Kidney epithelial cell (primary cell): Measurements from ENCODE around the gene ALDH1A1. TPM values are rescaled to one million over a fixed set of nuclear protein-coding genes. Genes with fewer than 3 reads are reported as not detected.

Source experiments
- DNase-seq: peaks from one replicate; pipeline ENCODE4 v3.0.0-alpha.2; 2010; ENCODE audit warnings: low read depth
- H3K27me3 ChIP-seq: 2 replicates; pipeline ENCODE4 v1.6.0; 2011; ENCODE audit warnings: low read length; ENCODE audit not compliant: control insufficient read depth, insufficient read depth
- H3K36me3 ChIP-seq: 2 replicates; pipeline ENCODE4 v1.5.1; 2011; ENCODE audit warnings: low read length; ENCODE audit not compliant: control insufficient read depth, insufficient read depth
- H3K4me3 ChIP-seq: 2 replicates; pipeline ENCODE4 v1.5.1; 2011; ENCODE audit warnings: low read depth, mild to moderate bottlenecking, control low read depth, low read length
- CTCF ChIP-seq: IDR thresholded peaks from 2 replicates; pipeline ENCODE4 v1.5.1; 2011; ENCODE audit warnings: mild to moderate bottlenecking, moderate library complexity, low read length, control low read depth, inconsistent platforms; ENCODE audit not compliant: insufficient read depth, poor library complexity, severe bottlenecking
- total RNA-seq: library from RNA; depleted of rRNA; stranded (reverse); fragments of >200 nt; gene quantifications from 2 replicates; pipeline ENCODE4 v1.2.3, GENCODE V29; 2015

ALDH1A1 gene
- total RNA-seq = 1.6 and 3.6 TPM in 2 replicates

GRCh38 chr9:72952914-72953313 is at the start of gene ALDH1A1:
Gene ALDH1A1, minus strand, starts transcription at chr9:72953053. Its CDS starts 53 bp downstream, at chr9:72953000.
- H3K27me3 ChIP-seq = no peaks in the 10 kb centered on the region
- H3K36me3 ChIP-seq = no peaks in the 10 kb centered on the region
- TF ChIP-seq CTCF = no peak
- peak within 1 kb of the TSS; percentile 25 for H3K4me3 ChIP-seq
- no peak for DNase-seq

GRCh38 chr9:73001860-73002259 is 49.0 kb upstream of the ALDH1A1 start:
- Histone ChIP-seq H3K27me3 (no peaks in the 10 kb centered on the region), H3K36me3 (no peaks in the 10 kb centered on the region), H3K4me3 (no peak overlapping the region)
- TF ChIP-seq CTCF = no peak
- DNase-seq = no peak

- H3K4me3 ChIP-seq = no peak overlapping the region
- TF ChIP-seq CTCF = no peak
- no peaks in the 10 kb centered on the region for H3K36me3 ChIP-seq
- no peaks in the 10 kb centered on the region for H3K27me3 ChIP-seq
- DNase-seq = no peak
Measured at GRCh38 chr9:72998363-72998762, 45.5 kb upstream of the ALDH1A1 start.

- Histone ChIP-seq H3K4me3 (no peak overlapping the region), H3K36me3 (no peaks in the 10 kb centered on the region), H3K27me3 (no peaks in the 10 kb centered on the region)
- DNase-seq = no peak
- no peak for TF ChIP-seq CTCF
Measured at GRCh38 chr9:72997387-72997995, 44.6 kb upstream of the ALDH1A1 start.

- TF ChIP-seq CTCF = no peak
- H3K27me3 ChIP-seq = no peaks in the 10 kb centered on the region
- H3K36me3 ChIP-seq = no peaks in the 10 kb centered on the region
- H3K4me3 ChIP-seq = no peak overlapping the region
- DNase-seq = no peak
Measured at GRCh38 chr9:72996684-72997314, 43.9 kb upstream of the ALDH1A1 start.

- TF ChIP-seq CTCF = no peak
Measured at GRCh38 chr9:72996114-72996513, 43.3 kb upstream of the ALDH1A1 start.

More at GRCh38 chr9:72996114-72996513, 43.3 kb upstream of the ALDH1A1 start:
- no peak for DNase-seq
- Histone ChIP-seq H3K4me3 (no peak overlapping the region), H3K36me3 (no peaks in the 10 kb centered on the region), H3K27me3 (no peaks in the 10 kb centered on the region)
